Ectodermal cell (in vitro differentiated cells): ENCODE results near the gene RCL1.
"Not testable (repeated sequence)": the region's sequence is repeated elsewhere in the genome, so short reads cannot be mapped to it uniquely, and the experiment has no call there.

Experiments used
- H3K27ac ChIP-seq: 2 replicates; pipeline ENCODE4 v1.7.0; 2013; ENCODE audit warnings: mild to moderate bottlenecking, low read depth, low read length; ENCODE audit not compliant: insufficient read depth, poor library complexity, severe bottlenecking
- H3K27me3 ChIP-seq: 2 replicates; pipeline ENCODE4 v1.7.0; 2013; ENCODE audit warnings: mild to moderate bottlenecking, low read length; ENCODE audit not compliant: insufficient read depth, control insufficient read depth, poor library complexity, severe bottlenecking
- H3K36me3 ChIP-seq: one replicate; pipeline ENCODE4 v1.7.0; 2013; ENCODE audit warnings: low read length; ENCODE audit not compliant: control insufficient read depth, insufficient read depth
- H3K4me1 ChIP-seq: one replicate; pipeline ENCODE4 v1.7.0; 2013; ENCODE audit warnings: low read length; ENCODE audit not compliant: control insufficient read depth, insufficient read depth
- H3K4me3 ChIP-seq: 2 replicates; pipeline ENCODE4 v1.7.0; 2013; ENCODE audit warnings: low read depth, low read length, control low read depth; ENCODE audit not compliant: insufficient read depth
- H3K9me3 ChIP-seq: 2 replicates; pipeline ENCODE4 v1.7.0; 2013; ENCODE audit warnings: mild to moderate bottlenecking, low read length, moderate library complexity; ENCODE audit not compliant: control insufficient read depth
- WGBS, 2 experiments: methylation state at CpG; one replicate each; pipeline ENCODE4 v1.1.7; 2013; ENCODE audit warnings: missing lambda C conversion rate in 2 of 2; 5-methylcytosine and 5-hydroxymethylcytosine counted together

Gene RCL1

GRCh38 chr9:4762108-4762885 lies 30.4 kb upstream of the RCL1 start:
- no peak overlapping the region for H3K4me3 ChIP-seq
- WGBS, 2 experiments: 40 to 41% methylated on average over 22 of the region's 22 CpGs
- H3K36me3 ChIP-seq: no peaks in the 10 kb centered on the region
- H3K27ac ChIP-seq: no peak overlapping the region
- no peaks in the 10 kb centered on the region for H3K9me3 ChIP-seq
- no peaks in the 10 kb centered on the region for H3K27me3 ChIP-seq
- H3K4me1 ChIP-seq: peaks cover 7% of the 10 kb centered on the region

- H3K4me1 ChIP-seq: peaks cover 7% of the 10 kb centered on the region
- H3K27me3 ChIP-seq: no peaks in the 10 kb centered on the region
- no peaks in the 10 kb centered on the region for H3K36me3 ChIP-seq
- 36 to 40% methylated on average over 14 of the region's 14 CpGs for WGBS, 2 experiments
- H3K27ac ChIP-seq: peak overlapping the region; percentile 1
- H3K4me3 ChIP-seq: no peak overlapping the region
- no peaks in the 10 kb centered on the region for H3K9me3 ChIP-seq
Measured at GRCh38 chr9:4762886-4763541, 29.7 kb upstream of the RCL1 start.

DNA sequence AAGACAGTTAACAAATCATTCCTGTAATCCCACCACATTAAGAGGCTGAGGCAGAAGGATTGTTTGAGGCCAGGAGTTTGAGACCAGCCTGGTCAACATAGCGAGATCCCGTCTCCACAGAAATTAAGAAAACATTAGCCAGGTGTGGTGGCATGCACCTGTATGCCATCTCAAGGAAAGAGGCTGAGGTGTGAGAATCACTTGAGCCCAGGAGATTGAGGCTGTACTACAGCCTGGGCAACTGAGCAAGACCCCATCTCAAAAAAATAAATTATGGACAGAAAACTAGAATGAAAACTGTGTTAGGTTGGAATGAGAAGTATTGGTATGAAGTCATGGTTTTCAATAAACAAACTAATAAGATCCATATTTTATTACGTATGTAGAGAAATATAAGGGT lies 28.7 kb upstream of the RCL1 start:
- WGBS, 2 experiments: 77 to 80% methylated on average over 2 of the region's 3 CpGs
- Histone ChIP-seq H3K27me3 (no peaks in the 10 kb centered on the region), H3K36me3 (no peaks in the 10 kb centered on the region), H3K4me1 (peaks cover 7% of the 10 kb centered on the region), H3K27ac (no peak overlapping the region), H3K4me3 (no peak overlapping the region), H3K9me3 (no peaks in the 10 kb centered on the region)

- Histone ChIP-seq H3K36me3 (no peaks in the 10 kb centered on the region), H3K27ac (no peak overlapping the region), H3K4me1 (no peaks in the 10 kb centered on the region), H3K27me3 (no peaks in the 10 kb centered on the region), H3K4me3 (no peak overlapping the region), H3K9me3 (no peaks in the 10 kb centered on the region)
Measured at GRCh38 chr9:4768681-4769080, 24.1 kb upstream of the RCL1 start.

- no peak overlapping the region for H3K27ac ChIP-seq
- no peaks in the 10 kb centered on the region for H3K36me3 ChIP-seq
- no peaks in the 10 kb centered on the region for H3K27me3 ChIP-seq
- H3K9me3 ChIP-seq: no peaks in the 10 kb centered on the region
- 93% methylated on average over 6 to 7 of the region's 7 CpGs for WGBS, 2 experiments
- no peak overlapping the region for H3K4me3 ChIP-seq
- no peaks in the 10 kb centered on the region for H3K4me1 ChIP-seq
Measured at GRCh38 chr9:4769321-4770080, 23.2 kb upstream of the RCL1 start.

GRCh38 chr9:4771788-4772187 lies 21.0 kb upstream of the RCL1 start:
- Histone ChIP-seq H3K4me1 (no peaks in the 10 kb centered on the region), H3K36me3 (no peaks in the 10 kb centered on the region), H3K27me3 (no peaks in the 10 kb centered on the region), H3K9me3 (no peaks in the 10 kb centered on the region), H3K27ac (no peak overlapping the region), H3K4me3 (no peak overlapping the region)
- 92 to 95% methylated on average over 1 of the region's 1 CpG for WGBS, 2 experiments

DNA sequence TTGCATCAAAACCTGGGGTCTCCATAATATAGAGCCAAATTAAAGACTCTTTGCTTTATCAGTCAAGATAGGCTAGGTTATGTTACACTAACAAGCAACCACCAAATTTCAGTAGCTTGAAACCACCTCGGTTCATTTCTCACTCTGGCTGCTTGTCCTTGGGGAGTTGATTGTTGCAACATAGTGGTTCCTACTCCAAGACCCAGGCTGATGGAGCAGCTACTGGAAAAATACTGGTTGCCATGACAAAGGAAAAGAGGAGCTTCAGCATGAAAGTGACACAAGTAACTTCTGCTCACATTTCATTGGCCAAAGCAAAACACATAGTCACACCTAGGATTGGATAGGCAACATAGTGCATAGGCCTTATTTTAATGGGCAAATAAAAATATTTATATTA lies 18.5 kb upstream of the RCL1 start:
- Histone ChIP-seq H3K9me3 (no peaks in the 10 kb centered on the region), H3K4me1 (no peaks in the 10 kb centered on the region)
- WGBS, 2 experiments: 92 to 93% methylated on average over 1 of the region's 1 CpG

DNA sequence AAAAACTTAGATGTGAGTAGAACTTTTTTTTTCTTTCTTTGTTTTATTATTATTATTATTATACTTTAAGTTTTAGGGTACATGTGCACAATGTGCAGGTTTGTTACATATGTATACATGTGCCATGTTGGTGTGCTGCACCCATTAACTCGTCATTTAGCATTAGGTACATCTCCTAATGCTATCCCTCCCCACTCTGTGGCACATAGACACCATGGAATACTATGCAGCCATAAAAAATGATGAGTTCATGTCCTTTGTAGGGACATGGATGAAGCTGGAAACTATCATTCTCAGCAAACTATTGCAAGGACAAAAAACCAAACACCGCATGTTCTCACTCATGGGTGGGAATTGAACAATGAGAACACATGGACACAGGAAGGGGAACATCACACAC lies 17.8 kb upstream of the RCL1 start:
- not testable (repeated sequence) for H3K27me3 ChIP-seq, H3K36me3 ChIP-seq, H3K9me3 ChIP-seq, H3K27ac ChIP-seq, H3K4me3 ChIP-seq, H3K4me1 ChIP-seq
- 88 to 100% methylated on average over 2 of the region's 2 CpGs for WGBS, 2 experiments

More for the DNA sequence above, 18.5 kb upstream of the RCL1 start:
- no peaks in the 10 kb centered on the region for H3K27me3 ChIP-seq
- H3K27ac ChIP-seq: no peak overlapping the region
- no peak overlapping the region for H3K4me3 ChIP-seq
- H3K36me3 ChIP-seq: no peaks in the 10 kb centered on the region

GRCh38 chr9:4780651-4781050 lies 12.1 kb upstream of the RCL1 start:
- no peaks in the 10 kb centered on the region for H3K9me3 ChIP-seq
- no peaks in the 10 kb centered on the region for H3K4me1 ChIP-seq
- no peak overlapping the region for H3K27ac ChIP-seq
- no peaks in the 10 kb centered on the region for H3K36me3 ChIP-seq
- H3K4me3 ChIP-seq: no peak overlapping the region
- H3K27me3 ChIP-seq: no peaks in the 10 kb centered on the region
- 94 to 95% methylated on average over 1 of the region's 1 CpG for WGBS, 2 experiments

- WGBS, 2 experiments: 90 to 91% methylated on average over 2 of the region's 2 CpGs
- H3K9me3 ChIP-seq: no peaks in the 10 kb centered on the region
- no peak overlapping the region for H3K27ac ChIP-seq
- H3K36me3 ChIP-seq: no peaks in the 10 kb centered on the region
- H3K4me3 ChIP-seq: no peak overlapping the region
- H3K27me3 ChIP-seq: no peaks in the 10 kb centered on the region
- no peaks in the 10 kb centered on the region for H3K4me1 ChIP-seq
Measured at GRCh38 chr9:4781408-4781807, 11.3 kb upstream of the RCL1 start.
